HepG2 (cell line): ENCODE results near the gene NRL. TPM values are rescaled to one million over a fixed set of nuclear protein-coding genes. Genes with fewer than 3 reads are reported as not detected.

ENCODE experiments used
- CEBPG ChIP-seq: IDR thresholded peaks from 2 replicates; pipeline ENCODE4 v1.6.1; 2016
- GATAD2A ChIP-seq: IDR thresholded peaks from 2 replicates; pipeline ENCODE4 v1.6.1; 2016
- HDAC2 ChIP-seq: sonication (generic); formaldehyde crosslinking; IDR thresholded peaks from 2 replicates; pipeline ENCODE4 v1.4.0; 2020; ENCODE audit warnings: missing genetic modification reagents
- MAFK ChIP-seq, 2 experiments: IDR thresholded peaks in 1 of 2; conservative IDR thresholded peaks in 1 of 2; 2 replicates each; pipeline ENCODE4 v1.6.1; 2011; ENCODE audit warnings: improper control_type of control experiment in 2 of 2, low read length in 2 of 2
- MLLT10 ChIP-seq: sonication (generic); formaldehyde crosslinking; IDR thresholded peaks from 2 replicates; pipeline ENCODE4 v1.4.0; 2020; ENCODE audit warnings: missing genetic modification reagents
- RCOR2 ChIP-seq: IDR thresholded peaks from 2 replicates; pipeline ENCODE4 v1.6.1; 2016; ENCODE audit warnings: missing biosample characterization, missing genetic modification reagents
- SNAPC2 ChIP-seq: sonication (generic); formaldehyde crosslinking; IDR thresholded peaks from 2 replicates; pipeline ENCODE4 v1.8.1; 2022; ENCODE audit warnings: mild to moderate bottlenecking, missing genetic modification reagents
- ZFP36L1 ChIP-seq: sonication (generic); formaldehyde crosslinking; IDR thresholded peaks from 2 replicates; pipeline ENCODE4 v1.8.0; 2022; ENCODE audit warnings: mild to moderate bottlenecking, missing genetic modification reagents, moderate library complexity
- ZFP41 ChIP-seq: sonication (generic); formaldehyde crosslinking; IDR thresholded peaks from 2 replicates; pipeline ENCODE4 v1.4.0; 2020; ENCODE audit warnings: mild to moderate bottlenecking, missing genetic modification reagents, borderline replicate concordance
- ZNF101 ChIP-seq: sonication (generic); formaldehyde crosslinking; IDR thresholded peaks from 2 replicates; pipeline ENCODE4 v1.4.0; 2020; ENCODE audit warnings: mild to moderate bottlenecking, low read depth, missing genetic modification reagents, borderline replicate concordance
- ZNF160 ChIP-seq: sonication (generic); formaldehyde crosslinking; IDR thresholded peaks from 2 replicates; pipeline ENCODE4 v1.8.0; 2022; ENCODE audit warnings: mild to moderate bottlenecking, inconsistent platforms, missing genetic modification reagents
- ZNF205 ChIP-seq: IDR thresholded peaks from 2 replicates; pipeline ENCODE4 v1.6.1; 2018; ENCODE audit warnings: missing biosample characterization, missing genetic modification reagents
- ZNF354B ChIP-seq: sonication (generic); formaldehyde crosslinking; IDR thresholded peaks from 2 replicates; pipeline ENCODE4 v1.8.0; 2022; ENCODE audit warnings: mild to moderate bottlenecking, missing genetic modification reagents
- ZUFSP ChIP-seq: sonication (generic); formaldehyde crosslinking; IDR thresholded peaks from 2 replicates; pipeline ENCODE4 v1.9.0; 2021; ENCODE audit warnings: missing genetic modification reagents, mild to moderate bottlenecking, borderline replicate concordance
- polyA plus RNA-seq, 8 experiments: library from polyadenylated mRNA; depleted of rRNA in 3 of 8; stranded (reverse) in 7 of 8; unstranded in 1 of 8; fragments of >200 nt; fragmentation: Illumina TruSeq in 4 of 8; extraction: Trizol in 4 of 8; gene quantifications; 2 replicates each; pipeline versions ENCODE4 v1.2.1 to v1.2.3, GENCODE V29; 2011 to 2016; ENCODE audit warnings: low read depth in 4 of 8, missing spikeins in 1 of 8, mixed read lengths in 1 of 8; ENCODE audit not compliant: insufficient read depth in 1 of 8
- total RNA-seq, 5 experiments: library from RNA; depleted of rRNA; stranded (reverse); fragments of >200 nt; fragmentation: Illumina TruSeq; extraction: Trizol; gene quantifications; 2 replicates each; pipeline ENCODE4 v1.2.3, GENCODE V29; 2016; ENCODE audit warnings: low read depth in 1 of 5
- TF ChIP-seq, protein P1 (sequence below): sonication (generic); formaldehyde crosslinking; IDR thresholded peaks from 2 replicates; pipeline ENCODE4 v1.4.0; 2020; ENCODE audit warnings: mild to moderate bottlenecking, missing genetic modification reagents
- TF ChIP-seq, protein P2 (sequence below): sonication (generic); formaldehyde crosslinking; IDR thresholded peaks from 2 replicates; pipeline ENCODE4 v1.8.1; 2023; ENCODE audit warnings: mild to moderate bottlenecking, inconsistent platforms, moderate library complexity, missing genetic modification reagents, borderline replicate concordance
- TF ChIP-seq, protein P3 (sequence below): sonication (generic); formaldehyde crosslinking; IDR thresholded peaks from 2 replicates; pipeline ENCODE4 v1.4.0; 2020; ENCODE audit warnings: missing genetic modification reagents
- TF ChIP-seq, protein P4 (sequence below): sonication (generic); formaldehyde crosslinking; IDR thresholded peaks from 2 replicates; pipeline ENCODE4 v1.5.0; 2020; ENCODE audit warnings: missing genetic modification reagents, mild to moderate bottlenecking, borderline replicate concordance

The NRL gene
- total and polyA plus RNA-seq, 2 of the 13 experiments (the other 11 are each of a cell fraction or from before 2014, with no cell fraction given) = 2.5 to 4.7 TPM

- TF ChIP-seq ZNF205 (CRISPR knock-in tag) (no peak), GATAD2A (CRISPR knock-in tag) (no peak), MAFK (conservative IDR thresholded peaks at IDR 0.05 in 1 of 2, IDR thresholded peaks at IDR 0.05 in 1 of 2; ENCODE audit: low read length in 2 of 2) (no peak), MLLT10 (CRISPR knock-in tag) (no peak), ZUFSP (CRISPR knock-in tag) (no peak), ZNF160 (CRISPR knock-in tag) (no peak), HDAC2 (CRISPR knock-in tag) (no peak; the same call in 1 of the 2 replicates), ZFP41 (CRISPR knock-in tag) (no peak), ZFP36L1 (CRISPR knock-in tag) (no peak), RCOR2 (CRISPR knock-in tag) (no peak), SNAPC2 (CRISPR knock-in tag) (no peak), CEBPG (CRISPR knock-in tag) (0 out of 2 replicates have a peak, but pooled peaks have one; percentile 5), ZNF101 (CRISPR knock-in tag) (no peak), ZNF354B (CRISPR knock-in tag) (no peak)
- TF ChIP-seq, protein P1, sequence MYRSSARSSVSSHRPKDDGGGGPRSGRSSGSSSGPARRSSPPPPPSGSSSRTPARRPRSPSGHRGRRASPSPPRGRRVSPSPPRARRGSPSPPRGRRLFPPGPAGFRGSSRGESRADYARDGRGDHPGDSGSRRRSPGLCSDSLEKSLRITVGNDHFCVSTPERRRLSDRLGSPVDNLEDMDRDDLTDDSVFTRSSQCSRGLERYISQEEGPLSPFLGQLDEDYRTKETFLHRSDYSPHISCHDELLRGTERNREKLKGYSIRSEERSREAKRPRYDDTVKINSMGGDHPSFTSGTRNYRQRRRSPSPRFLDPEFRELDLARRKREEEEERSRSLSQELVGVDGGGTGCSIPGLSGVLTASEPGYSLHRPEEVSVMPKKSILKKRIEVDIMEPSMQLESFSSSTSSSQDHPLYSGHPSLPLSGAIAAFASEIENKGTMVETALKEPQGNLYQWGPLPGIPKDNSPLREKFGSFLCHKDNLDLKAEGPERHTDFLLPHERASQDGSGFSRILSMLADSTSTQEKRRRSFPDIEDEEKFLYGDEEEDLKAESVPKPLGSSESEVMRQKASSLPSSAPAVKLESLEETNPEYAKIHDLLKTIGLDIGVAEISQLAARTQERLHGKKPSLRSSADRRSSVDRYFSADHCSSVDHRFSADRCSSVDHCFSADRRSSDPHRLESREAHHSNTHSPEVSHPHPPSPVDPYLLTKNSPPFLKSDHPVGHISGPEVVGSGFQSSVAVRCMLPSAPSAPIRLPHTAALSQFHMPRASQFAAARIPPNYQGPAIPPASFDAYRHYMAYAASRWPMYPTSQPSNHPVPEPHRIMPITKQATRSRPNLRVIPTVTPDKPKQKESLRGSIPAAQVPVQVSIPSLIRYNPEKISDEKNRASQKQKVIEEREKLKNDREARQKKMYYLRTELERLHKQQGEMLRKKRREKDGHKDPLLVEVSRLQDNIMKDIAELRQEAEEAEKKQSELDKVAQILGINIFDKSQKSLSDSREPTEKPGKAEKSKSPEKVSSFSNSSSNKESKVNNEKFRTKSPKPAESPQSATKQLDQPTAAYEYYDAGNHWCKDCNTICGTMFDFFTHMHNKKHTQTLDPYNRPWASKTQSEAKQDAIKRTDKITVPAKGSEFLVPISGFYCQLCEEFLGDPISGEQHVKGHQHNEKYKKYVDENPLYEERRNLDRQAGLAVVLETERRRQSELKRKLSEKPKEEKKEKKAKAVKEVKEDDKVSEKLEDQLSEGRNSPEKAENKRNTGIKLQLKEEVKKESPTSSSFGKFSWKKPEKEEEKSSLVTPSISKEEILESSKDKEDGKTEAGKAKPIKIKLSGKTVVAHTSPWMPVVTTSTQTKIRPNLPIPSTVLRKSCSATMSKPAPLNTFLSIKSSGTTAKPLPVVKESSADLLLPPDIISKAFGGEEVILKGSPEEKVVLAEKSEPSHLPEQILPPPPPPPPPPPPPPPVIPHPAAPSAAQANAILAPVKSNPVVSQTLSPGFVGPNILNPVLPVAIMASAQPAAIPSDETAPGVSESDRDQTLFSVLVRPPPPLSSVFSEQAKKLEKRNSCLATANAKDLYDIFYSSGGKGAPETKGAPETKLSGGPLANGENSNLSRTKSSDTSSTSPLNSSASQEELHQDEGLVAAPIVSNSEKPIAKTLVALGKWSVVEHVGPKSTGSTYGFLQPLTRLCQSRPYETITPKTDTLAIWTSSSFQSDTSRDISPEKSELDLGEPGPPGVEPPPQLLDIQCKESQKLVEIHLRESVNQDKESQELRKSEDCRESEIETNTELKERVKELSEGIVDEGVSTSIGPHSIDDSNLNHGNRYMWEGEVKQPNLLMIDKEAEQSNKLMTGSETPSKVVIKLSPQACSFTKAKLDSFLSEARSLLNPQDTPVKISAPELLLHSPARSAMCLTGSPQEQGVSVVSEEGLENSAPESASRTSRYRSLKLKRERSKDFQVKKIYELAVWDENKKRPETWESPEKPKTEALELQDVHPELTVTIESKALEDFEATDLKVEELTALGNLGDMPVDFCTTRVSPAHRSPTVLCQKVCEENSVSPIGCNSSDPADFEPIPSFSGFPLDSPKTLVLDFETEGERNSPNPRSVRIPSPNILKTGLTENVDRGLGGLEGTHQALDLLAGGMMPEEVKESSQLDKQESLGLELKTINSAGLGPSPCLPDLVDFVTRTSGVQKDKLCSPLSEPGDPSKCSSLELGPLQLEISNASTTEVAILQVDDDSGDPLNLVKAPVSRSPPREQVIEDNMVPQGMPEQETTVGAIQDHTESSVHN (CRISPR knock-in tag) = 0 out of 2 replicates have a peak, but pooled peaks have one; percentile 58
- TF ChIP-seq, protein P2, sequence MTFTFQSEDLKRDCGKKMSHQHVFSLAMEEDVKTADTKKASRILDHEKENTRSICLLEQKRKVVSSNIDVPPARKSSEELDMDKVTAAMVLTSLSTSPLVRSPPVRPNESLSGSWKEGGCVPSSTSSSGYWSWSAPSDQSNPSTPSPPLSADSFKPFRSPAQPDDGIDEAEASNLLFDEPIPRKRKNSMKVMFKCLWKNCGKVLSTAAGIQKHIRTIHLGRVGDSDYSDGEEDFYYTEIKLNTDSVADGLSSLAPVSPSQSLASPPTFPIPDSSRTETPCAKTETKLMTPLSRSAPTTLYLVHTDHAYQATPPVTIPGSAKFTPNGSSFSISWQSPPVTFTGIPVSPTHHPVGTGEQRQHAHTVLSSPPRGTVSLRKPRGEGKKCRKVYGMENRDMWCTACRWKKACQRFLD (CRISPR knock-in tag) = no peak; the same call in 1 of the 2 replicates
- TF ChIP-seq, protein P3, sequence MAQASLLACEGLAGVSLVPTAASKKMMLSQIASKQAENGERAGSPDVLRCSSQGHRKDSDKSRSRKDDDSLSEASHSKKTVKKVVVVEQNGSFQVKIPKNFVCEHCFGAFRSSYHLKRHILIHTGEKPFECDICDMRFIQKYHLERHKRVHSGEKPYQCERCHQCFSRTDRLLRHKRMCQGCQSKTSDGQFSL = no peak
- TF ChIP-seq, protein P4, sequence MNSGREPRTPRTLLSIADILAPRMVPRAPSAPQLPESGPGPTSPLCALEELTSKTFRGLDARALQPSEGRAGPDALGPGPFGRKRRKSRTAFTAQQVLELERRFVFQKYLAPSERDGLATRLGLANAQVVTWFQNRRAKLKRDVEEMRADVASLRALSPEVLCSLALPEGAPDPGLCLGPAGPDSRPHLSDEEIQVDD (CRISPR knock-in tag) = 0 out of 2 replicates have a peak, but pooled peaks have one; percentile 58
Measured at GRCh38 chr14:24096545-24097181, 18.1 kb downstream of the NRL start (continued).
